DND-41 (cell line): ENCODE data around the gene NFAM1.

Source experiments
- ATAC-seq: fragments of 200-7000 bp; cut with Tn5 transposase; 3 replicates; pipeline ENCODE4 v1.9.1; 2021; ENCODE audit warnings: low read depth; ENCODE audit not compliant: insufficient read depth
- DNase-seq: peaks from one replicate; pipeline ENCODE4 v3.0.0-alpha.2; 2020
- H2AFZ ChIP-seq: 2 replicates; pipeline ENCODE4 v1.6.0; 2012; ENCODE audit warnings: low read depth, low read length
- H3K27ac ChIP-seq: 2 replicates; pipeline ENCODE4 v1.5.1; 2012; ENCODE audit warnings: low read length, inconsistent platforms
- H3K27me3 ChIP-seq: fragments of 200-600 bp; sonication (generic); 2 replicates; pipeline ENCODE4 v1.6.0; 2012; ENCODE audit warnings: low read length, mild to moderate bottlenecking, inconsistent platforms; ENCODE audit not compliant: insufficient read depth, poor library complexity
- H3K36me3 ChIP-seq: 2 replicates; pipeline ENCODE4 v1.5.1; 2012; ENCODE audit warnings: low read length, inconsistent platforms; ENCODE audit not compliant: insufficient read depth
- H3K4me1 ChIP-seq: 2 replicates; pipeline ENCODE4 v1.5.1; 2012; ENCODE audit warnings: mild to moderate bottlenecking, low read length; ENCODE audit not compliant: insufficient read depth
- H3K4me2 ChIP-seq: 2 replicates; pipeline ENCODE4 v1.6.0; 2012; ENCODE audit warnings: mild to moderate bottlenecking, moderate library complexity, low read length, inconsistent platforms; ENCODE audit not compliant: insufficient read depth
- H3K4me3 ChIP-seq, 2 experiments: fragments of 200-600 bp in 1 of 2; shearing (Covaris generic) in 1 of 2; 2 replicates each; pipeline ENCODE4 v1.5.1; 2012 to 2016; ENCODE audit warnings: inconsistent platforms in 2 of 2, low read length in 2 of 2, mild to moderate bottlenecking in 2 of 2, low read depth in 1 of 2, moderate library complexity in 1 of 2
- H3K79me2 ChIP-seq: 2 replicates; pipeline ENCODE4 v1.6.0; 2012; ENCODE audit warnings: low read length, inconsistent platforms; ENCODE audit not compliant: insufficient read depth
- H3K9ac ChIP-seq: 2 replicates; pipeline ENCODE4 v1.6.0; 2012; ENCODE audit warnings: low read depth, mild to moderate bottlenecking, inconsistent platforms, low read length, moderate library complexity
- H3K9me3 ChIP-seq: 2 replicates; pipeline ENCODE4 v1.5.1; 2012; ENCODE audit warnings: low read length, moderate library complexity, mild to moderate bottlenecking, inconsistent platforms; ENCODE audit not compliant: insufficient read depth, severe bottlenecking
- H4K20me1 ChIP-seq: 2 replicates; pipeline ENCODE4 v1.6.0; 2012; ENCODE audit warnings: low read length; ENCODE audit not compliant: insufficient read depth
- EZH2 ChIP-seq: IDR thresholded peaks from 3 replicates; pipeline ENCODE4 v1.6.1; 2012; ENCODE audit warnings: borderline replicate concordance, low read depth, mild to moderate bottlenecking, moderate library complexity, low read length, inconsistent platforms; ENCODE audit not compliant: severe bottlenecking
- TF ChIP-seq, protein P1 (sequence below): IDR thresholded peaks from 2 replicates; pipeline ENCODE4 v1.5.1; 2012; ENCODE audit warnings: borderline replicate concordance, low read length, moderate library complexity, mild to moderate bottlenecking; ENCODE audit not compliant: poor library complexity, severe bottlenecking; ENCODE audit errors: extremely low read depth

The NFAM1 gene

DNA sequence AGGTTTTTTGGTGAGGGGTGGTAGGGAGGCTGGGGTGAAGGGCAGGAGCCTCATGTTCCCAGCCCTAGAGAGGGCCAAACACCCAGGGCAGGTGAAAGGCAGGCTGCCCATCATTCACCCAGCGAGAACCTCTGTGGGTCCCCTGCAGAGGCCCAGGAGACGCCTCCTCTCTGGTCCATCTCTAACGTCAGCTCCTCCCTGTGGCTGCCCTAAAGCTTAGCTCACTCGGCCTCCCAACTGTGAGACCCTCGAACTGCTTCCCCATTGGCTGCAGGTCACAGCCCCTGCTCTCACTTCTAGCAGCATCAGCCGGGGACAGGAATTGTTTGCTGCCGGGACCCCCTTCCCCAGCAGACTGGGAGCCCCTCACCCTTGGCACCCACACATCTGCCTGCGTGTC is 615 bp upstream of the NFAM1 start:
- no peaks in the 10 kb centered on the region for H3K9me3 ChIP-seq
- H3K4me2 ChIP-seq: no peak overlapping the region
- ATAC-seq (no peak), DNase-seq (no peak)
- H4K20me1 ChIP-seq: no peaks in the 10 kb centered on the region
- H3K27me3 ChIP-seq: peaks cover 4% of the 10 kb centered on the region
- no peaks in the 10 kb centered on the region for H3K79me2 ChIP-seq
- no peak overlapping the region for H2AFZ ChIP-seq
- peaks cover 7% of the 10 kb centered on the region for H3K4me1 ChIP-seq
- TF ChIP-seq, protein P1, sequence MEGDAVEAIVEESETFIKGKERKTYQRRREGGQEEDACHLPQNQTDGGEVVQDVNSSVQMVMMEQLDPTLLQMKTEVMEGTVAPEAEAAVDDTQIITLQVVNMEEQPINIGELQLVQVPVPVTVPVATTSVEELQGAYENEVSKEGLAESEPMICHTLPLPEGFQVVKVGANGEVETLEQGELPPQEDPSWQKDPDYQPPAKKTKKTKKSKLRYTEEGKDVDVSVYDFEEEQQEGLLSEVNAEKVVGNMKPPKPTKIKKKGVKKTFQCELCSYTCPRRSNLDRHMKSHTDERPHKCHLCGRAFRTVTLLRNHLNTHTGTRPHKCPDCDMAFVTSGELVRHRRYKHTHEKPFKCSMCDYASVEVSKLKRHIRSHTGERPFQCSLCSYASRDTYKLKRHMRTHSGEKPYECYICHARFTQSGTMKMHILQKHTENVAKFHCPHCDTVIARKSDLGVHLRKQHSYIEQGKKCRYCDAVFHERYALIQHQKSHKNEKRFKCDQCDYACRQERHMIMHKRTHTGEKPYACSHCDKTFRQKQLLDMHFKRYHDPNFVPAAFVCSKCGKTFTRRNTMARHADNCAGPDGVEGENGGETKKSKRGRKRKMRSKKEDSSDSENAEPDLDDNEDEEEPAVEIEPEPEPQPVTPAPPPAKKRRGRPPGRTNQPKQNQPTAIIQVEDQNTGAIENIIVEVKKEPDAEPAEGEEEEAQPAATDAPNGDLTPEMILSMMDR: no peak
- TF ChIP-seq EZH2: no peak
- no peak overlapping the region for H3K9ac ChIP-seq
- no peak overlapping the region for H3K4me3 ChIP-seq
- no peaks in the 10 kb centered on the region for H3K36me3 ChIP-seq
- no peak overlapping the region for H3K27ac ChIP-seq

DNA sequence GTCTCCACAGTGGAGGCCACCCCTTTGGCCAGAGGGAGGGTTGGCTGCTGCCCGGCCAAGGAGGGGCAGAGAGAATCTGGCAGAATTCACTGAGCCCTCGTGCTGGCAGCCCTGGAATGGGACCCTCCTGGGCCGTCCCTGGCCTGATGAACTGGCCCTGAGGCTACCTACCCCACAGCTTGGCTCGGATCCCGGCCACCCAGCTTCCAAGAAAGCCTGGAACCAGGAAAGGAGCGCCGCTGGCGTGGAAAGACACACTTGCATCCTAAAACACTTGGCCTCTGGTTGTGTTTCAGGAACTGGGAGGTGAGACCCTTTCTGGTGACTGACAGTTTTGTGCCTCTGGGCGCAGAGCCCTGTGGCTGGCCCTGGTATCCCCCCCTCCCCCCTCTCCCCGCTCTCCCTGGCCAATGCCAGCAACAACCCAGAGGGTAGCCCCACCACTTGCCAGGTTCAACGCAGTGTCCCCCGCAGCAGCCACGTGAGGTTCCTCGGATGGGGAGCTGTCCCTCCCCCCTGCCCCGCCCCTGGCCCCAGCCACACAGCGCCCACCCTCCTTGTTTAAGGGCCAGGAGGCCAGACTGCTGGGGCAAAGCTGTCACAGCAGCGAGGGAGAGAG is 693 bp downstream of the NFAM1 start:
- Histone ChIP-seq H2AFZ (no peak overlapping the region), H3K36me3 (no peaks in the 10 kb centered on the region), H3K27me3 (peaks cover 8% of the 10 kb centered on the region), H3K79me2 (no peaks in the 10 kb centered on the region), H3K4me2 (no peak overlapping the region), H3K4me3 (no peak overlapping the region), H3K9ac (no peak overlapping the region), H3K9me3 (no peaks in the 10 kb centered on the region), H4K20me1 (no peaks in the 10 kb centered on the region), H3K4me1 (no peaks in the 10 kb centered on the region), H3K27ac (no peak overlapping the region)
- ATAC-seq (no peak), DNase-seq (no peak)
- no peak for TF ChIP-seq EZH2
- TF ChIP-seq, protein P1: no peak

DNA sequence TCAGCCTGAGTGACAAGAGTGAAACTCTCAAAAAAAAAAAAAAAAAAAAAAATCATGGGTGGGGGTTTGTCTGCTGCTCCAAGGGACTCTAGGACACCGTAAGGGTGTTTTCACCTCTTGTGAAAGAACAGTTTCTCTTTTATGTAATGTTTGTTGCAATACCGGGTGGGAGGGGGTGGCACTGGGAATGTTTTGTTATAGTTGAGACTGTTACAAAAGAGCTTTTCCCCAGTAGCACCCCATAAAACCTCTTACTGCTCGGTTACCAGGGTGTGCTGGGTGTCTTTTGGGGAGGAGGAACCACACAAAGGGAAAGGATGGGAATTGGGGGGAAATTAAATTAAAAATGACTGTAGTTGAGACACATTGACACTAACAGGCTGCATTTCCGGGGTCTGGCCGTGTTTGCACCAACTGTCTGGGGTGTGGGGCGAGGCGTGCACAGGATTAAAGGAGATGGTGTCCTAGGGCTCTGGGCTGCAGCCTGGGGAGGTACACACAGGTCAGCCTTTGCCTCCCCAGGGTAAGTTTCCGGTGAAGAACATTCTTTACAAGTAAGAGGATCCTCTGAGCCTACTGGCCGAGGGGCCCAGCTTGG is 1.6 kb downstream of the NFAM1 start:
- Histone ChIP-seq H3K9me3 (no peaks in the 10 kb centered on the region), H3K79me2 (no peaks in the 10 kb centered on the region), H2AFZ (no peak overlapping the region), H3K27ac (no peak overlapping the region), H3K9ac (no peak overlapping the region), H3K4me3 (no peak overlapping the region), H3K4me2 (no peak overlapping the region), H3K27me3 (peaks cover 8% of the 10 kb centered on the region), H3K36me3 (no peaks in the 10 kb centered on the region), H4K20me1 (no peaks in the 10 kb centered on the region), H3K4me1 (no peaks in the 10 kb centered on the region)
- ATAC-seq: no peak
- TF ChIP-seq EZH2: no peak
- TF ChIP-seq, protein P1: no peak
- DNase-seq: no peak

DNA sequence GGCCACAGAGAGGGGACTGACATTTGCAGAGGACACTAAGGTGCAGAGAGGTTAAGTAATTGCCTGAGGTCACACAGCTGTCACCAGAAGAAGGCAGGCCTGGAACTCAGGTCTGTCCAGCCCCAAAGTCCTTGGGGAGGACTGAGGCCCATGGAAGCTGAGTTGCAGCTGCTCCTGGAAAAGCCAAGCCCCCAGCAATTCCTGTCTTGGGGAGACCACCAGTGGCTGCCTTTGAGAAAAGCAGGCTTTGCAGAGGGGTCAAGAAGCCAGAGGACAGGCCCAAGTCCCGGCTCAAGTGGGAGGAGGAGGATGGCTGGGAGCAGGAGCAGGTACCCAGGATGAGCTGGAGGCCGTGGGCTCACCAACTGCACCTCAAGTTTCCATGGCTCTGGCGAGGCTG is 3.4 kb downstream of the NFAM1 start:
- Histone ChIP-seq H3K4me2 (no peak overlapping the region), H3K4me3 (no peak overlapping the region)
- no peak for DNase-seq

More for the DNA sequence above, 3.4 kb downstream of the NFAM1 start:
- H3K4me1 ChIP-seq: no peaks in the 10 kb centered on the region
- H3K9ac ChIP-seq: no peak overlapping the region
- H3K27me3 ChIP-seq: peaks cover 14% of the 10 kb centered on the region
- H3K27ac ChIP-seq: no peak overlapping the region
- no peaks in the 10 kb centered on the region for H4K20me1 ChIP-seq
- no peaks in the 10 kb centered on the region for H3K36me3 ChIP-seq
- no peaks in the 10 kb centered on the region for H3K79me2 ChIP-seq
- no peak for ATAC-seq
- H2AFZ ChIP-seq: no peak overlapping the region
- H3K9me3 ChIP-seq: no peaks in the 10 kb centered on the region
- TF ChIP-seq, protein P1: no peak
- no peak for TF ChIP-seq EZH2
